ENCODE results near the gene PARP8.

- no peak for TF ChIP-seq CTCF (conservative IDR thresholded peaks at IDR 0.05; ENCODE audit: low read depth, low read length)
- TF ChIP-seq EZH2 (IDR thresholded peaks at IDR 0.05; ENCODE audit: low read length, unreplicated experiment): no peak
- TF ChIP-seq EZH2phosphoT487 (IDR thresholded peaks at IDR 0.05; ENCODE audit: borderline replicate concordance, low read length): no peak
These were observed 21.1 kb downstream of the PARP8 start for GRCh38 chr5:50687548-50687947.

Measured in PC-3 (cell line).